ENCODE results near the gene MSS51.

Gene MSS51

GRCh38 chr10:73413528-73414229 lies 19.7 kb downstream of the MSS51 start, which contains the start of gene ANXA7:
TSS of gene ANXA7 (minus strand) at chr10:73414058. CDS start at chr10:73400856, 13,202 bp downstream.
- TF ChIP-seq CTCF (conservative IDR thresholded peaks at IDR 0.05) (peak; percentile 41), ZFX (IDR thresholded peaks at IDR 0.05) (peak; percentile 67)
- H3K27ac ChIP-seq: peak within 1 kb of the TSS; percentile 95

DNA sequence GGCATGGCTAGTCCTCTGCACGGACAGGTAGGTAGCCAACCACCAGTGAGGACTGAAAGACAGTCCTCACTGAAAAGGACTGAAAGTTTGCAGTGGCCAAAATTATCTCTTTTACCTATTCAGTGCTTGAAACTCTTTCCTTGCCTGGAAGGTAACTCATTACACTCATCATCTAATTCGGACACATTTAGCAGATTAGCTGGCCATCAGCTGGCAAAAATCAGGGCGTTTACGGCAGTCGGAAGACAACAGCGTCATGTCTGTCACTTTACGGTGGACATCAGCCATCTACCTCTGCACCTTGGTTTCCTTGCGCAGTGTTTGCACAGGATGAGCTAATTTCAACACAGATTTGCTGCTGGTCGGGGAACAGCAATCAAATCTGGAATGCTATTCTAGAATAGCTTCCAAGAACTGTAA lies 20.2 kb downstream of the MSS51 start:
- TF ChIP-seq ZFX (IDR thresholded peaks at IDR 0.05): no peak
- no peak for TF ChIP-seq CTCF (conservative IDR thresholded peaks at IDR 0.05)
- H3K27ac ChIP-seq: peak overlapping the region; percentile 95

DNA sequence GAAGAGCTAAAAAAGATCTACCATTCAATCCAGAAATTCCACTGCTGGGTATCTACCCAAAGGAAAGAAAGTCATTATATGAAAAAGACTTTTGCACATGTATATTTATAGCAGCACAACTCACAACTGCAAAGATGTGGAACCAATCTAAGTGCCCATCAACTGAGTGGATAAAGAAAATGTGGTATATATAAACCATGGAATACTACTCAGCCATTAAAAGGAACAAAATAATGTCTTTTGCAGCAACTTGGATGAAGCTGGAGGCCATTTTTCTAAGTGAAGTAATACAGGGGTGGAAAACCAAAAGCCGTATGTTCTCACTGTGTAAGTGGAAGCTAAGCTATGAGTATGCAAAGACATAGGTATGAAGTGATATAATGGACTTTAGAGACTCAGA lies 22.5 kb downstream of the MSS51 start:
- TF ChIP-seq CTCF (conservative IDR thresholded peaks at IDR 0.05) (no peak), ZFX (IDR thresholded peaks at IDR 0.05) (no peak)
- H3K27ac ChIP-seq: no peak overlapping the region

DNA sequence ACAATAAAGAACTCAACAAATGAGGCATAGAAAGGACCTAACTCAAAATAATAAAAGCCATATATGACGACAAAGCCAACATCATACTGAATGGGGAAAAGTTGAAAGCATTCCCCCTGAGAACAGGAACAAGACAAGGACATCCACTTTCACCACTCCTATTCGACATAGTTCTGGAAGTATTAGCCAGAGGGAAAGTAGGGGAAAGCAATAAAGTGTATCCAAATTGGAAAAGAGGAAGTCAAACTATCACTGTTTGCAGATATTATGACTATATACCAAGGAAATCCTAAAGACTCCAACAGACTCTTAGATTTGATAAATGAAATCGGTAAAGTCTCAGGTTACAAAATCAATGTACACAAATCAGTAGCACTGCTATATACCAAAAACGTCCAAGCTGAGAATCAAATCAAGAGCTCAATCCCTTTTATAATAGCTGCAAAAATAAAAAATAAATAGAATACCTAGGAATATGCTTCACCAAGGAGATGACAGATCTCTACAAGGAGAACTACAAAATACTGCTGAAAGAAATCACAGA lies 24.3 kb downstream of the MSS51 start:
- no peak overlapping the region for H3K27ac ChIP-seq
- TF ChIP-seq CTCF (conservative IDR thresholded peaks at IDR 0.05) (no peak), ZFX (IDR thresholded peaks at IDR 0.05) (no peak)

DNA sequence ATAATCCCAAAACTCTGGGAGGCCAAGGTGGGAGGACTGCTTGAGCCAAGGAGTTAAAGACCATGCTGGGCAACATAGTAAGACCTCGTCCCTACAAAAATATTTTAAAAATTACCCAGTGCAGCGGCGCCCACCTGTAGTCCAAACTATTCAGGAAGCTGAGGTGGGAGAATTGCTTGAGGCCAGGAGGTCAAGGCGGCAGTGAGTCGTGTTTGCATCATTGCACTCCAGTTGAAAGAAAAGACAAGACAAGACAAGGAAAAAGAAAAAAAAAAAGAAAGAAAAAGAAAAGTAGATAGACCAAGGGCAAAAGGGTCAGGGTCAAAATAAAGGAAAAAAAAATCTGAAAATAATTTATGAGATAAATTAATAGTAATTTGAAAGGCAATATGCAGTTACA lies 25.3 kb downstream of the MSS51 start:
- TF ChIP-seq CTCF (conservative IDR thresholded peaks at IDR 0.05) (no peak), ZFX (IDR thresholded peaks at IDR 0.05) (no peak)
- H3K27ac ChIP-seq: no peak overlapping the region

GRCh38 chr10:73407495-73407894 lies 25.9 kb downstream of the MSS51 start:
- TF ChIP-seq ZFX (IDR thresholded peaks at IDR 0.05): no peak
- TF ChIP-seq CTCF (conservative IDR thresholded peaks at IDR 0.05): no peak
- no peak overlapping the region for H3K27ac ChIP-seq

DNA sequence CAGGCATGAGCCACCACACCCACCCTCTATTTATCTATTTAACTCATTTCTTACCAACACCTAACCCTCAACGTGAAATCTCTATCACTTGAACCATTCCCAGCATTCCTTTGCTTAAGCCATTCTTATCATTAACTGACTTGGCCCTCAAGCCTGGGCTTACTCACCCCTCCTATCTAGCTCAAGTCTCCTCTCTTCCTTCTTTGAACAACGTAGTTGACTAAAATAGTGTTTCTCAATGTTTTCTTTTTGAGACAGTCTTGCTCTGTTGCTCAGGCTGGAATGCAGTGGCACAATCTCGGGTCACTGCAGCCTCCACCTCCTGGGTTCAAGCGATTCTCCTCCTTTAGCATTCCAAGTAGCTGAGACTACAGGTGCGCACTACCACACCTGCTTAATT lies 26.5 kb downstream of the MSS51 start:
- no peak for TF ChIP-seq ZFX (IDR thresholded peaks at IDR 0.05)
- TF ChIP-seq CTCF (conservative IDR thresholded peaks at IDR 0.05): no peak
- H3K27ac ChIP-seq: no peak overlapping the region
